A673 (cell line): ENCODE measurements around the gene TRAF3IP3.

Source experiments
- CTCF ChIP-seq: fragments of 300-800, 200-600 bp; sonication (generic); conservative IDR thresholded peaks from 2 replicates; pipeline ENCODE4 v1.5.1; 2017; ENCODE audit warnings: low read depth, mild to moderate bottlenecking, antibody characterized with exemption, low read length, moderate library complexity, mixed read lengths
- EZH2 ChIP-seq: fragments of 200-600 bp; sonication (generic); IDR thresholded peaks from 2 replicates; pipeline ENCODE4 v1.6.1; 2017; ENCODE audit warnings: borderline replicate concordance, low read depth, mild to moderate bottlenecking, mixed read lengths, antibody characterized with exemption, low read length; ENCODE audit not compliant: poor library complexity, severe bottlenecking

- TF ChIP-seq CTCF (no peak), EZH2 (no peak)
Observed at GRCh38 chr1:209737118-209737505, 18.7 kb upstream of the TRAF3IP3 start.
